GM12891 (cell line): Measurements from ENCODE around the gene CD83.
A peak's percentile ranks its signal among the peaks of the same experiment; 100 is the strongest.

ENCODE experiments used
- DNase-seq: peaks from one replicate; pipeline ENCODE4 v3.0.0; 2011; ENCODE audit warnings: low spot score; ENCODE audit not compliant: insufficient read length
- FAIRE-seq: peaks from 2 replicates; lab custom pipeline; 2011; peaks lifted over from hg19 to GRCh38; lab: Jason Lieb, UNC
- PAX5 ChIP-seq: IDR thresholded peaks from 2 replicates; pipeline ENCODE4 v1.6.1; 2011; ENCODE audit warnings: low read length, moderate library complexity, mild to moderate bottlenecking; ENCODE audit not compliant: insufficient read depth, severe bottlenecking
- POLR2A ChIP-seq: IDR thresholded peaks from 2 replicates; pipeline ENCODE4 v1.6.1; 2011; ENCODE audit warnings: low read depth, low read length, control low read depth
- POLR2AphosphoS5 ChIP-seq: IDR thresholded peaks from 2 replicates; pipeline ENCODE4 v1.6.1; 2011; ENCODE audit warnings: low read depth, low read length, control low read depth
- POU2F2 ChIP-seq: IDR thresholded peaks from 2 replicates; pipeline ENCODE4 v1.6.1; 2011; ENCODE audit warnings: low read depth, mild to moderate bottlenecking, control low read depth, low read length, moderate library complexity
- SPI1 ChIP-seq: IDR thresholded peaks from 2 replicates; pipeline ENCODE4 v1.6.1; 2011; ENCODE audit warnings: low read depth, low read length, control low read depth
- TAF1 ChIP-seq: IDR thresholded peaks from 2 replicates; pipeline ENCODE4 v1.6.1; 2011; ENCODE audit warnings: low read depth, low read length, control low read depth

CD83 gene

DNA sequence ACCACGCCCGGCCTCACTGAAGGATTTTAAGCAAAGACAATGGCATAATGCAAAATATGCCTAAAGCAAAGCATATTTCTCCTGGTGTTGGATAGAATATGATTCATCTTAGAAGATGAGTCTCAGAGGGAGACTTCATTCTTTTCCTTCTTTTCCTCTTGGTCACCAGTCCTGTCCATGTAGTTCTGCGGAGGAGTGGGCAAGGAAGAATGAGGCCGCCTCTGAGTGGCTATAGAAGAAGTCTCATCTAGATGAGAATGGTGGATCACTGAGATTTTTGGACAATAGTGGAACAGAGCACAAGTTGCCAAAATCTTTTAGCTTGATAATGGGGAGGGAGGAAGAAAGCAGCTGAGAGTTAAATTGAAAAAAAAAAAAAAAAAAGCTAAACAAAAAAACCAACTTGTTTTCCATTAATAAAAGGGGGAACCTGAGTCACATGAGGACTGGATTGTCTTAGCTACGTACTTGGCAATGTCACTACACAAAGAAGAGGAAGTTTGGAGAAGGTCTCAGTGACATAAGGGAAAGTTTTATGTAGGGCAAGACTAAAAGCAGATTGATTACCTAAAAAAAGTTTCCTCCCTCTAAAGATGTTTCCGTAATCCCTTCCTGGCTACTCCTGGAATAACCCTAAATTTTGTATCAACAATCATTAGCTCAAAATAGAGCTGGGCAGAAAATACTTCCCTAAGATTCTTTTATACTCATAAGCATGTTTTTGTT, 6.0 kb downstream of the CD83 start:
- no peak for DNase-seq
- TF ChIP-seq SPI1 (no peak), POU2F2 (no peak), PAX5 (no peak), POLR2A (no peak), TAF1 (no peak), POLR2AphosphoS5 (no peak)
- FAIRE-seq: no peak

GRCh38 chr6:14125346-14125745, 7.8 kb downstream of the CD83 start:
- peak; percentile 51 for FAIRE-seq
- DNase-seq: no peak
- TF ChIP-seq TAF1 (no peak), PAX5 (no peak), POLR2AphosphoS5 (no peak), POU2F2 (no peak), SPI1 (no peak), POLR2A (no peak)

DNA sequence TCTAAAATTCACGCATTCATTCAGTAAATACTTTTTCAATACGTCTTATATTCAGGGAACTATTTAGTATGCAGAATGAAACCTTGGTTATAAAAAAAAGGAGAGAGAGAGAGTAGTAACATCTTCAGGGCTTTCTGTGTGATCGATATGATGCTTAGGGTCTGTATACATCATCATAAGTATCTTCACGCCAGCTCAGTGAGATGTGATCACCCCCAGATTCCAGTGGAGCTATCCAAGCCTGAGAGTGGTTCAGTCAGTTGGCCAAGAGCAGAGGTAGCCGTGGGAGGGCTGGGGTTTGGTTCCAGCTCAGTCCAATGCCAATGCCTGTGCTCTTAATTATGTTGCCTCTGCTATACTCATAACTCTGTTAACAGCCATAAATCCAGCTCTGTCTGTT, 8.6 kb downstream of the CD83 start:
- no peak for DNase-seq
- TF ChIP-seq PAX5 (no peak), SPI1 (no peak), POLR2AphosphoS5 (no peak), TAF1 (no peak), POU2F2 (no peak), POLR2A (no peak)
- no peak for FAIRE-seq

DNA sequence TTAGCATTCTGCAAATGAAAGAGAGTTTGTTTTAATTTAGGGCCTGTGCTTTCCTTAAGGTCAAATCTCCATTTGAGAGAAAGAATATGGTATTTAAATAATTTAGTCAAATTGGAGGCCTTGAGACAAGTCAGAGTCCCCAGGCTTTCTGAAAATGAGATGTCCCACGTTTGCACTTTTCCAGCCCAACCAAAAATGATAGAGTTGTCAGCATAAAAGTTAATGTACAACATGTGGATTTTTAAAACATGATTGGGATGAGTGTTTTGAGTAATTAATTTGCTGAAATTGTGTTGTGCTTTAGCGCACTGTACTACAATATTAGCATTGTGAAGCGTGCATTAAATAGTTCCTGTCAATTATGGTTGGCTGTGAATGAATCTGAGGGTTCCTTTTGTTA, 10.0 kb downstream of the CD83 start:
- TF ChIP-seq POU2F2: no peak
- TF ChIP-seq POLR2A: no peak
- no peak for TF ChIP-seq SPI1
- no peak for TF ChIP-seq POLR2AphosphoS5
- TF ChIP-seq PAX5: no peak
- TF ChIP-seq TAF1: no peak
- FAIRE-seq: no peak
- no peak for DNase-seq

DNA sequence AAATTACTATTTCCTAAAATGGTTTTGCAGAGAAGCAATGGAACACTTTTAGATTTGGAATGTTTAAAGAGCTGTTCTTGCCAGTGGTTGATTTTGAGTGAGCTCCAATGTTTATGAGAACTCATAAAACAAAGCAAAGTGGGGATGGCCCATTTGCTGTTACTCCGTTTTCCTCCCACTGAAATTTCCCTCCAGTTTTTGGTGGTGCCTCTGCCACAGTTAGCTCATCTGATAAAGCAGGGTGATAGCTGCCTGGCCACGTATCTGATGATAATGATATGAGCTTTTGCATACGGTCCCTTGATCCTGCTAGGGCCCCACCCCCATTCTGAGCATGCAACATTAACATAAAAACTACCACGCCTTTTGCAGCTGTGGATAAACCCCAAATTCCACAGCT, 10.4 kb downstream of the CD83 start:
- DNase-seq (no peak), FAIRE-seq (no peak)
- TF ChIP-seq TAF1 (no peak), POU2F2 (no peak), POLR2A (no peak), SPI1 (no peak), PAX5 (no peak), POLR2AphosphoS5 (no peak)

GRCh38 chr6:14128746-14129145, 11.2 kb downstream of the CD83 start:
- FAIRE-seq (no peak), DNase-seq (no peak)
- TF ChIP-seq SPI1 (no peak), POU2F2 (no peak), POLR2AphosphoS5 (no peak), POLR2A (no peak; the same call in 1 of the 2 replicates), PAX5 (no peak), TAF1 (no peak)

DNA sequence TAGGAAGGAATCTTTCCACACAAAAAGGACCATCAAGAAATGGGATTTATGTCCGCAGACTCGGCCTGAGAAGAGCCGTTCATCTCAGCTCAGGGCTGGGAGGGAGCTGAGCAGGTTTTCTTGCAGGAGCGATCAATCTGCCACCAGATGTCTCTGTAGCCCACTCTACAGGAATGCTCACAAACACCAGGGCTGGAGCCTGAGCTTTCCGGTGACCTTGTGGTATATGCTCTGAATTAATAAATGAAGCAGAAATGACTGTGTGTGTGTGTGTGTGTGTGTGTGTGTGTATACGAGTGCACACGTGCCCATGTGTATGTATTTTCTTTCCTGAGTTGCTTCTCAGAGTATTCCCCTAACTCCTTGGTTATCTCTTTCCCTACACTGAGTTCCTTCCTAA, 12.0 kb downstream of the CD83 start:
- no peak for TF ChIP-seq POLR2A
- no peak for TF ChIP-seq POLR2AphosphoS5
- no peak for TF ChIP-seq POU2F2
- TF ChIP-seq SPI1: no peak
- TF ChIP-seq TAF1: no peak
- TF ChIP-seq PAX5: no peak
- DNase-seq (no peak), FAIRE-seq (peak; percentile 78)

DNA sequence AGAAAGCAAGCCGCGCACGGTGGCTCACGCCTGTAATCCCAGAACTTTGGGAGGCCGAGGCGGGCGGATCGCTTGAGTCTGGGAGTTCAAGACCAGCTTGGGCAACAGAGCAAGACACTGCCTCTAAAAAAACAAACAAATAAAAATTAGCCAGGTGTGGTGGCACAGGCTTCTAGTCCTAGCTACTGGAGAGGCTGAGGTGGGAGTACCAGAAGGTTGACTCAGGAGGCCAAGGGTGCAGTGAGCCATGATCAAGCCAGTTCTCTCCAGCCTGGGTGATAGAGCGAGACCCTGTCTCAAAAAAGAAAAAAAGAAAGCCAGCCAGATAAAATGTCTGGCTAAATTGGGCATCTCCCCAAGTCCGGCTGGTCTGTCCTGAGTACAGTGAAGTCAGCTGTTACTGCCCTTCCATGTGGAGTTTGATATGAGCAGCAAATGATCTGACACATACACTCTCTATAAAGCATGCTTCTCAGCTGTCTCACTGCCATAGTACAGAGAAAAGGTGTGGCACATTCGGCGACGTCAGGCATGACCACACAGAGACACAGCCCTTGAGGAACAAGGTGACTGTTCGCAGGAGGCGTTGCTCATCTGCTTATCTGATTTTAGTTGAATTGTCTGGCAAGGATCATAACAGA, 13.0 kb downstream of the CD83 start:
- TF ChIP-seq POU2F2: no peak
- TF ChIP-seq POLR2A: no peak
- TF ChIP-seq TAF1: no peak
- TF ChIP-seq POLR2AphosphoS5: 0 out of 2 replicates have a peak, but pooled peaks have one; percentile 6
- no peak for TF ChIP-seq PAX5
- TF ChIP-seq SPI1: no peak
- DNase-seq: no peak
- no peak for FAIRE-seq

GRCh38 chr6:14131579-14131978, 14.0 kb downstream of the CD83 start:
- peak; percentile 31; the same call in 1 of the 2 replicates for TF ChIP-seq POLR2AphosphoS5
- TF ChIP-seq TAF1: no peak
- peak; percentile 60; the same call in 1 of the 2 replicates for TF ChIP-seq POLR2A
- no peak for TF ChIP-seq POU2F2
- TF ChIP-seq PAX5: no peak
- FAIRE-seq: no peak
- no peak for DNase-seq

GRCh38 chr6:14132244-14132920, 14.8 kb downstream of the CD83 start:
- DNase-seq (no peak), FAIRE-seq (no peak)
- TF ChIP-seq POLR2A (peak; percentile 55), SPI1 (no peak)
